ENCODE results near the gene PAIP2B.

Gene PAIP2B

GRCh38 chr2:71150082-71150816 lies 76.7 kb downstream of the PAIP2B start:
- no peak for DNase-seq

GRCh38 chr2:71148506-71149063 lies 78.3 kb downstream of the PAIP2B start:
- DNase-seq, result no peak

GRCh38 chr2:71143782-71144181 lies 83.1 kb downstream of the PAIP2B start:
- DNase-seq, result no peak

GRCh38 chr2:71136174-71136573 lies 90.7 kb downstream of the PAIP2B start:
- no peak for DNase-seq

- no peak for DNase-seq
Measured at GRCh38 chr2:71133603-71134002, 93.3 kb downstream of the PAIP2B start.
